Measurements from ENCODE around the gene RNF222. TPM values are rescaled to one million over a fixed set of nuclear protein-coding genes. Genes with fewer than 3 reads are reported as not detected.

Gene RNF222
- polyA plus RNA-seq, 1 donor from 2014 or later = not detected

DNA sequence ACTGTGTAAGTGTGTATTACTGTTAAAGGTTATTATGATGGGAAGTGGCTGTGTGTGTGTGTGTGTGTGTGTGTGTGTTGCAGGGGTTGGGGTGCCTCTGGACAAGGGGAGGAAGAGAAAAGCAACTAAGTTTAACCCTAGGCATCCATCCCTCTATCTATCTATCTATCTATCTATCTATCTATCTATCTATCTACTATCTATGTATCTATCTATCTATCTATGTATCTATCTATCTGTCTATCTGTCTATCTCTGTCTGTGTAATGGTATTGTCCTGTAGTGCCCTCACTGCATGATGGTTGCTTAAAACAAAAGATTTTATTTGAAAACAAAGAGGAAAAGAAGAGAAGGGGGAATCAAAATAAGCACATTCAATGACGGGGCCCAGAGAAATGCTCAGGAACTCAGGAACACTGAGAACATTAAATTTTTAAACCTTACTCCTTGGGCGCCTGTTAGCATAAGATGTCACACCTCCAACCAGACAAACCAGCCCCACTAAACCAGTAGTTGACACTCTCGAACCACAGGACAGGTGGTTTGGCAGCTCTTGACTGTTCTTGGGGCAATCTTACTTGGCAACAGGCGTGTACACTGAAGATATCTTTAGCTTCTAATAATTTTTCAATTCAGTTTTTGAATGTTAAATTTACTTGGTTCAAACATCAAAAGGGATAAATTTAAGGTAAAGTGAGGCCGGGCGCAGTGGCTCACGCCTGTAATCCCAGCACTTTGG lies 9.5 kb downstream of the RNF222 start:
- TF ChIP-seq EZH2 (IDR thresholded peaks at IDR 0.05; ENCODE audit: borderline replicate concordance, insufficient read depth, low read length, poor library complexity, severe bottlenecking) = no peak
- no peak for TF ChIP-seq TAF1 (IDR thresholded peaks at IDR 0.05; ENCODE audit: low read depth)
- no peak for TF ChIP-seq EP300 (conservative IDR thresholded peaks at IDR 0.05; ENCODE audit: poor library complexity, severe bottlenecking)
- no peak for TF ChIP-seq POLR2AphosphoS5 (IDR thresholded peaks at IDR 0.05)
- no peak for TF ChIP-seq RAD21 (conservative IDR thresholded peaks at IDR 0.05)
- TF ChIP-seq, protein P1, sequence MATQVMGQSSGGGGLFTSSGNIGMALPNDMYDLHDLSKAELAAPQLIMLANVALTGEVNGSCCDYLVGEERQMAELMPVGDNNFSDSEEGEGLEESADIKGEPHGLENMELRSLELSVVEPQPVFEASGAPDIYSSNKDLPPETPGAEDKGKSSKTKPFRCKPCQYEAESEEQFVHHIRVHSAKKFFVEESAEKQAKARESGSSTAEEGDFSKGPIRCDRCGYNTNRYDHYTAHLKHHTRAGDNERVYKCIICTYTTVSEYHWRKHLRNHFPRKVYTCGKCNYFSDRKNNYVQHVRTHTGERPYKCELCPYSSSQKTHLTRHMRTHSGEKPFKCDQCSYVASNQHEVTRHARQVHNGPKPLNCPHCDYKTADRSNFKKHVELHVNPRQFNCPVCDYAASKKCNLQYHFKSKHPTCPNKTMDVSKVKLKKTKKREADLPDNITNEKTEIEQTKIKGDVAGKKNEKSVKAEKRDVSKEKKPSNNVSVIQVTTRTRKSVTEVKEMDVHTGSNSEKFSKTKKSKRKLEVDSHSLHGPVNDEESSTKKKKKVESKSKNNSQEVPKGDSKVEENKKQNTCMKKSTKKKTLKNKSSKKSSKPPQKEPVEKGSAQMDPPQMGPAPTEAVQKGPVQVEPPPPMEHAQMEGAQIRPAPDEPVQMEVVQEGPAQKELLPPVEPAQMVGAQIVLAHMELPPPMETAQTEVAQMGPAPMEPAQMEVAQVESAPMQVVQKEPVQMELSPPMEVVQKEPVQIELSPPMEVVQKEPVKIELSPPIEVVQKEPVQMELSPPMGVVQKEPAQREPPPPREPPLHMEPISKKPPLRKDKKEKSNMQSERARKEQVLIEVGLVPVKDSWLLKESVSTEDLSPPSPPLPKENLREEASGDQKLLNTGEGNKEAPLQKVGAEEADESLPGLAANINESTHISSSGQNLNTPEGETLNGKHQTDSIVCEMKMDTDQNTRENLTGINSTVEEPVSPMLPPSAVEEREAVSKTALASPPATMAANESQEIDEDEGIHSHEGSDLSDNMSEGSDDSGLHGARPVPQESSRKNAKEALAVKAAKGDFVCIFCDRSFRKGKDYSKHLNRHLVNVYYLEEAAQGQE (IDR thresholded peaks at IDR 0.05; ENCODE audit: borderline replicate concordance) = no peak
- no peak for TF ChIP-seq SMC3 (conservative IDR thresholded peaks at IDR 0.05; ENCODE audit: poor library complexity)
- TF ChIP-seq MXI1 (conservative IDR thresholded peaks at IDR 0.05; ENCODE audit: poor library complexity, severe bottlenecking) = no peak
- TF ChIP-seq, protein P2, sequence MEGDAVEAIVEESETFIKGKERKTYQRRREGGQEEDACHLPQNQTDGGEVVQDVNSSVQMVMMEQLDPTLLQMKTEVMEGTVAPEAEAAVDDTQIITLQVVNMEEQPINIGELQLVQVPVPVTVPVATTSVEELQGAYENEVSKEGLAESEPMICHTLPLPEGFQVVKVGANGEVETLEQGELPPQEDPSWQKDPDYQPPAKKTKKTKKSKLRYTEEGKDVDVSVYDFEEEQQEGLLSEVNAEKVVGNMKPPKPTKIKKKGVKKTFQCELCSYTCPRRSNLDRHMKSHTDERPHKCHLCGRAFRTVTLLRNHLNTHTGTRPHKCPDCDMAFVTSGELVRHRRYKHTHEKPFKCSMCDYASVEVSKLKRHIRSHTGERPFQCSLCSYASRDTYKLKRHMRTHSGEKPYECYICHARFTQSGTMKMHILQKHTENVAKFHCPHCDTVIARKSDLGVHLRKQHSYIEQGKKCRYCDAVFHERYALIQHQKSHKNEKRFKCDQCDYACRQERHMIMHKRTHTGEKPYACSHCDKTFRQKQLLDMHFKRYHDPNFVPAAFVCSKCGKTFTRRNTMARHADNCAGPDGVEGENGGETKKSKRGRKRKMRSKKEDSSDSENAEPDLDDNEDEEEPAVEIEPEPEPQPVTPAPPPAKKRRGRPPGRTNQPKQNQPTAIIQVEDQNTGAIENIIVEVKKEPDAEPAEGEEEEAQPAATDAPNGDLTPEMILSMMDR (IDR thresholded peaks at IDR 0.05; ENCODE audit: poor library complexity, severe bottlenecking) = no peak
- no peaks in the 10 kb centered on the region for H3K9me2 ChIP-seq (ENCODE audit: insufficient read depth, low read length)
- no peaks in the 10 kb centered on the region for H3K79me2 ChIP-seq (replicated peaks; ENCODE audit: insufficient read depth, low read length)
- H3K9me3 ChIP-seq (ENCODE audit: low read length) = no peaks in the 10 kb centered on the region
- H2AFZ ChIP-seq (ENCODE audit: low read depth, low read length) = no peak overlapping the region
- H3K36me3 ChIP-seq (ENCODE audit: insufficient read depth, low read length) = no peaks in the 10 kb centered on the region
- H4K20me1 ChIP-seq (ENCODE audit: insufficient read depth) = no peaks in the 10 kb centered on the region
- H3K9ac ChIP-seq (ENCODE audit: low read length) = no peak overlapping the region
- no peaks in the 10 kb centered on the region for H3K27me3 ChIP-seq (ENCODE audit: insufficient read depth, low read depth, low read length)
- H3K4me3 ChIP-seq (ENCODE audit: low read length) = no peak overlapping the region
- H3K4me2 ChIP-seq (ENCODE audit: low read length) = no peak overlapping the region
- H3K27ac ChIP-seq (ENCODE audit: low read length) = no peak overlapping the region
- no peaks in the 10 kb centered on the region for H3F3A ChIP-seq (ENCODE audit: insufficient read depth, low read length, poor library complexity, severe bottlenecking)

DNA sequence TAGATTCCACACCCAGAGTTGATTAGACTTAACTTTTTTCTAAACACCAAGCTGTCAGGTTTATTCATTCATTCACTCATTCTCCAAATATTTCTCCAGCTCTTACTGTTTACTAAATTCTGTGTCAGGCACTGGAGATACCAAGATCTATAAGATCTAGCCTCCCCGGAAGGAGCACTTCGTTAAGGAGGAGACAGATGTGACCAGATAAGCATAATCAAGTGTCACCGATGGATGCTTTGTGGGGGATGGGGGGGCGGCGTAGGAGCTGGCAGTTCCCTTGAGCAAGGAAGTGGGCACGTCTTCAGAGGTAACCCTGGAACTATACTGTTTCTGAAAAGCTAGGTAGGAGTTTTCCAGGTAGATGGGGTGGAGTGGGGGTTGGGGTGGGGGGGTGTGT lies 10.8 kb downstream of the RNF222 start:
- no peak overlapping the region for H3K4me3 ChIP-seq (ENCODE audit: low read length)
- TF ChIP-seq EZH2 (IDR thresholded peaks at IDR 0.05; ENCODE audit: borderline replicate concordance, insufficient read depth, low read length, poor library complexity, severe bottlenecking) (no peak), TAF1 (IDR thresholded peaks at IDR 0.05; ENCODE audit: low read depth) (no peak), EP300 (conservative IDR thresholded peaks at IDR 0.05; ENCODE audit: poor library complexity, severe bottlenecking) (no peak), SMC3 (conservative IDR thresholded peaks at IDR 0.05; ENCODE audit: poor library complexity) (no peak), RAD21 (conservative IDR thresholded peaks at IDR 0.05) (no peak), POLR2AphosphoS5 (IDR thresholded peaks at IDR 0.05) (no peak)
- TF ChIP-seq, protein P1 (IDR thresholded peaks at IDR 0.05; ENCODE audit: borderline replicate concordance) = no peak
- TF ChIP-seq, protein P2 (IDR thresholded peaks at IDR 0.05; ENCODE audit: poor library complexity, severe bottlenecking) = no peak

More for the DNA sequence above, 10.8 kb downstream of the RNF222 start:
- H3F3A ChIP-seq (ENCODE audit: insufficient read depth, low read length, poor library complexity, severe bottlenecking) = no peaks in the 10 kb centered on the region
- peaks cover 9% of the 10 kb centered on the region for H3K79me2 ChIP-seq (replicated peaks; ENCODE audit: insufficient read depth, low read length)
- H3K9me3 ChIP-seq (ENCODE audit: low read length) = no peaks in the 10 kb centered on the region
- no peaks in the 10 kb centered on the region for H3K36me3 ChIP-seq (ENCODE audit: insufficient read depth, low read length)
- no peak overlapping the region for H2AFZ ChIP-seq (ENCODE audit: low read depth, low read length)
- no peak overlapping the region for H3K27ac ChIP-seq (ENCODE audit: low read length)
- H4K20me1 ChIP-seq (ENCODE audit: insufficient read depth) = no peaks in the 10 kb centered on the region
- H3K27me3 ChIP-seq (ENCODE audit: insufficient read depth, low read depth, low read length) = no peaks in the 10 kb centered on the region
- no peaks in the 10 kb centered on the region for H3K9me2 ChIP-seq (ENCODE audit: insufficient read depth, low read length)
- H3K9ac ChIP-seq (ENCODE audit: low read length) = no peak overlapping the region
- H3K4me2 ChIP-seq (ENCODE audit: low read length) = no peak overlapping the region

Measured in neural cell (in vitro differentiated cells).